CD14-positive monocyte (primary cell): ENCODE results near the gene MGAM2. TPM values are rescaled to one million over a fixed set of nuclear protein-coding genes. Genes with fewer than 3 reads are reported as not detected.
A peak's percentile ranks its signal among the peaks of the same experiment; 100 is the strongest.

Experiments
- DNase-seq, 3 donors: peaks; one replicate each; pipeline ENCODE4 v3.0.0-alpha.2; 2011 to 2022
- H2AFZ ChIP-seq: 2 replicates; pipeline ENCODE4 v1.6.0; 2012; ENCODE audit warnings: mild to moderate bottlenecking, low read depth, low read length, inconsistent platforms; ENCODE audit not compliant: insufficient read depth, poor library complexity, severe bottlenecking
- H3K27ac ChIP-seq, 2 donors: 1 replicate in 1 of 2; 2 replicates in 1 of 2; pipeline ENCODE4 v1.5.1; 2012 to 2013; ENCODE audit warnings: low read length in 2 of 2, control low read depth in 1 of 2, inconsistent platforms in 1 of 2, low read depth in 1 of 2, mild to moderate bottlenecking in 1 of 2
- H3K27me3 ChIP-seq, 2 donors: one replicate each; pipeline versions ENCODE4 v1.6.0 to v1.6.1; 2011 to 2013; ENCODE audit warnings: low read length in 2 of 2; ENCODE audit not compliant: control insufficient read depth in 2 of 2, insufficient read depth in 2 of 2
- H3K36me3 ChIP-seq, 2 donors: replicated peaks in 1 of 2; 1 replicate in 1 of 2; 2 replicates in 1 of 2; pipeline versions ENCODE4 v1.5.1 to v1.6.1; 2012 to 2013; ENCODE audit warnings: low read length in 2 of 2, control low read depth in 1 of 2, inconsistent platforms in 1 of 2, mild to moderate bottlenecking in 1 of 2; ENCODE audit not compliant: insufficient read depth in 2 of 2, control insufficient read depth in 1 of 2
- H3K4me1 ChIP-seq, 2 donors: 1 replicate in 1 of 2; 2 replicates in 1 of 2; pipeline versions ENCODE4 v1.5.1 to v1.6.1; 2012 to 2013; ENCODE audit warnings: low read length in 2 of 2, control low read depth in 1 of 2, inconsistent platforms in 1 of 2, mild to moderate bottlenecking in 1 of 2, moderate library complexity in 1 of 2; ENCODE audit not compliant: insufficient read depth in 2 of 2, control insufficient read depth in 1 of 2
- H3K4me2 ChIP-seq: replicated peaks from 2 replicates; pipeline ENCODE3; 2012; ENCODE audit warnings: low read length, moderate library complexity, mild to moderate bottlenecking; ENCODE audit not compliant: poor library complexity, severe bottlenecking; ENCODE audit errors: extremely low read depth
- H3K4me3 ChIP-seq, 3 experiments: fragments of 200-600 bp in 1 of 3; sonication (generic) in 1 of 3; replicated peaks in 1 of 3; 1 replicate in 2 of 3; 2 replicates in 1 of 3; pipeline ENCODE4 v1.5.1; 2011 to 2013; ENCODE audit warnings: low read length in 3 of 3, mild to moderate bottlenecking in 3 of 3, control low read depth in 2 of 3, low read depth in 2 of 3, inconsistent platforms in 1 of 3, moderate library complexity in 1 of 3
- H3K79me2 ChIP-seq: 2 replicates; pipeline ENCODE4 v1.6.0; 2012; ENCODE audit warnings: mild to moderate bottlenecking, control low read depth, inconsistent platforms, low read length, moderate library complexity; ENCODE audit not compliant: insufficient read depth
- H3K9ac ChIP-seq: 2 replicates; pipeline ENCODE4 v1.6.0; 2017; ENCODE audit warnings: low read length, mild to moderate bottlenecking; ENCODE audit not compliant: insufficient read depth, poor library complexity, severe bottlenecking
- H3K9me3 ChIP-seq, 2 donors: replicated peaks in 1 of 2; 1 replicate in 1 of 2; 2 replicates in 1 of 2; pipeline versions ENCODE4 v1.5.1 to v1.6.1; 2012 to 2013; ENCODE audit warnings: low read length in 2 of 2, control low read depth in 1 of 2; ENCODE audit not compliant: control insufficient read depth in 1 of 2, insufficient read depth in 1 of 2
- H4K20me1 ChIP-seq: 2 replicates; pipeline ENCODE4 v1.6.0; 2012; ENCODE audit warnings: mild to moderate bottlenecking, low read length, control low read depth, moderate library complexity; ENCODE audit not compliant: insufficient read depth
- H3K27ac Mint-ChIP-seq, 7 donors: one replicate each; pipeline ENCODE4 v1.8.0; 2020; ENCODE audit warnings: mild to moderate bottlenecking in 7 of 7, mixed read lengths in 7 of 7, moderate library complexity in 6 of 7, inconsistent platforms in 2 of 7
- H3K27me3 Mint-ChIP-seq, 3 donors: one replicate each; pipeline ENCODE4 v1.8.0; 2021 to 2022; ENCODE audit warnings: low read depth in 3 of 3, mild to moderate bottlenecking in 3 of 3, mixed read lengths in 3 of 3, moderate library complexity in 3 of 3, inconsistent platforms in 1 of 3
- H3K36me3 Mint-ChIP-seq, 2 donors: one replicate each; pipeline ENCODE4 v1.8.0; 2020; ENCODE audit warnings: mixed read lengths in 2 of 2, inconsistent platforms in 1 of 2, mild to moderate bottlenecking in 1 of 2
- H3K4me1 Mint-ChIP-seq: one replicate; pipeline ENCODE4 v1.8.0; 2020; ENCODE audit warnings: mild to moderate bottlenecking, mixed read lengths
- H3K4me3 Mint-ChIP-seq, 2 donors: one replicate each; pipeline ENCODE4 v1.8.0; 2020; ENCODE audit warnings: mild to moderate bottlenecking in 2 of 2, mixed read lengths in 2 of 2, moderate library complexity in 1 of 2
- H3K9me3 Mint-ChIP-seq, 7 donors: one replicate each; pipeline ENCODE4 v1.8.0; 2020 to 2022; ENCODE audit warnings: mixed read lengths in 7 of 7, mild to moderate bottlenecking in 6 of 7, moderate library complexity in 6 of 7, inconsistent platforms in 2 of 7
- WGBS: methylation state at CpG from one replicate; pipeline ENCODE4 v1.1.5; 2013; ENCODE audit warnings: missing lambda C conversion rate; ENCODE audit not compliant: insufficient coverage; 5-methylcytosine and 5-hydroxymethylcytosine counted together
- intact Hi-C, 2 donors: fragments of 100-400 bp; cut with micrococcal nuclease; formaldehyde crosslinking; loops; one replicate each; pipeline versions ENCODE4 v1.15.0 to v1.15.1; 2023
- polyA plus RNA-seq, 3 donors: library from polyadenylated mRNA; depleted of rRNA in 1 of 3; unstranded in 2 of 3; stranded (reverse) in 1 of 3; fragments of 300-500 nt in 2 of 3; fragments of >200 nt in 1 of 3; fragmentation: Illumina TruSeq in 2 of 3; gene quantifications; 1 replicate in 2 of 3; 2 replicates in 1 of 3; pipeline ENCODE4 v1.2.3, GENCODE V29; 2012 to 2021
- TF ChIP-seq, protein P1 (sequence below): fragments of 200-600 bp; IDR thresholded peaks from one replicate; pipeline ENCODE4 v1.8.0; 2022; ENCODE audit warnings: antibody characterized with exemption, mild to moderate bottlenecking

The MGAM2 gene
- polyA plus RNA-seq, 3 donors: 0.08 TPM; not detected in 2

- no peaks in the 10 kb centered on the region for H3K9me3 ChIP-seq
- no peaks in the 10 kb centered on the region for H3K36me3 Mint-ChIP-seq
- H3K27ac ChIP-seq: no peak overlapping the region
- H3K4me1 Mint-ChIP-seq: peaks cover 13% of the 10 kb centered on the region
- no peak overlapping the region for H3K9ac ChIP-seq
- no peaks in the 10 kb centered on the region for H3K36me3 ChIP-seq
- no CpG with 5 or more reads among the region's 1 CpG for WGBS
- peaks cover 5 to 7% of the 10 kb centered on the region in 2 donors for H3K4me1 ChIP-seq
- H3K79me2 ChIP-seq: no peaks in the 10 kb centered on the region
- peak in 1 of 3 donors; percentile 9 for DNase-seq
- H3K4me2 ChIP-seq: no peak overlapping the region
- no peak overlapping the region for H3K4me3 ChIP-seq
- H4K20me1 ChIP-seq: no peaks in the 10 kb centered on the region
- no peaks in the 10 kb centered on the region for H3K27me3 Mint-ChIP-seq
- H3K27me3 ChIP-seq: no peaks in the 10 kb centered on the region
- H3K9me3 Mint-ChIP-seq: peaks cover 0 to 9% (median 7%) of the 10 kb centered on the region in 7 donors
- H3K4me3 Mint-ChIP-seq: no peak overlapping the region
- TF ChIP-seq, protein P1, sequence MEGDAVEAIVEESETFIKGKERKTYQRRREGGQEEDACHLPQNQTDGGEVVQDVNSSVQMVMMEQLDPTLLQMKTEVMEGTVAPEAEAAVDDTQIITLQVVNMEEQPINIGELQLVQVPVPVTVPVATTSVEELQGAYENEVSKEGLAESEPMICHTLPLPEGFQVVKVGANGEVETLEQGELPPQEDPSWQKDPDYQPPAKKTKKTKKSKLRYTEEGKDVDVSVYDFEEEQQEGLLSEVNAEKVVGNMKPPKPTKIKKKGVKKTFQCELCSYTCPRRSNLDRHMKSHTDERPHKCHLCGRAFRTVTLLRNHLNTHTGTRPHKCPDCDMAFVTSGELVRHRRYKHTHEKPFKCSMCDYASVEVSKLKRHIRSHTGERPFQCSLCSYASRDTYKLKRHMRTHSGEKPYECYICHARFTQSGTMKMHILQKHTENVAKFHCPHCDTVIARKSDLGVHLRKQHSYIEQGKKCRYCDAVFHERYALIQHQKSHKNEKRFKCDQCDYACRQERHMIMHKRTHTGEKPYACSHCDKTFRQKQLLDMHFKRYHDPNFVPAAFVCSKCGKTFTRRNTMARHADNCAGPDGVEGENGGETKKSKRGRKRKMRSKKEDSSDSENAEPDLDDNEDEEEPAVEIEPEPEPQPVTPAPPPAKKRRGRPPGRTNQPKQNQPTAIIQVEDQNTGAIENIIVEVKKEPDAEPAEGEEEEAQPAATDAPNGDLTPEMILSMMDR: no peak
- intact Hi-C loops: no loop called here
- H2AFZ ChIP-seq: no peak overlapping the region
- H3K27ac Mint-ChIP-seq: no peak overlapping the region
These were observed 13.9 kb downstream of the MGAM2 start for GRCh38 chr7:142125256-142125955.

GRCh38 chr7:142130267-142130666 is 18.7 kb downstream of the MGAM2 start:
- H3K4me3 Mint-ChIP-seq: no peak overlapping the region
- TF ChIP-seq, protein P1: no peak
- intact Hi-C loops: no loop called here
- H3K4me1 Mint-ChIP-seq: peaks cover 13% of the 10 kb centered on the region
- DNase-seq: no peak
- H3K9me3 Mint-ChIP-seq: peaks cover 0 to 9% (median 7%) of the 10 kb centered on the region in 7 donors
- Histone ChIP-seq H3K27ac (no peak overlapping the region), H2AFZ (no peak overlapping the region), H3K36me3 (no peaks in the 10 kb centered on the region), H3K4me3 (no peak overlapping the region), H3K9ac (no peak overlapping the region), H3K4me2 (no peak overlapping the region), H3K4me1 (peaks cover 5 to 7% of the 10 kb centered on the region in 2 donors), H3K27me3 (no peaks in the 10 kb centered on the region), H3K9me3 (no peaks in the 10 kb centered on the region), H4K20me1 (no peaks in the 10 kb centered on the region), H3K79me2 (no peaks in the 10 kb centered on the region)
- no peaks in the 10 kb centered on the region for H3K36me3 Mint-ChIP-seq
- no peaks in the 10 kb centered on the region for H3K27me3 Mint-ChIP-seq
- WGBS: no CpG with 5 or more reads among the region's 2 CpGs
- no peak overlapping the region for H3K27ac Mint-ChIP-seq
